IMR-90 (cell line): Measurements from ENCODE around the gene AJAP1. TPM values are rescaled to one million over a fixed set of nuclear protein-coding genes. Genes with fewer than 3 reads are reported as not detected.

Source experiments
- ATAC-seq: fragments of 200-7000 bp; cut with Tn5 transposase; 2 replicates; pipeline ENCODE4 v1.9.1; 2020; ENCODE audit warnings: low read depth, mild to moderate bottlenecking, moderate library complexity
- BruUV-seq: library from RNA; stranded (reverse); fragments of 400-500 nt; replicated peaks from 2 replicates; lab custom pipeline; 2021; lab: Mats Ljungman, UMichigan
- CTCF ChIA-PET: fragments of 300-600 bp; formaldehyde crosslinking; extraction: SDS; loops from one replicate; lab custom pipeline; 2021; ENCODE audit warnings: antibody characterized with exemption; lab: Yijun Ruan, JAX
- POLR2A ChIA-PET: fragments of 300-600 bp; sonication (Branson Sonifier 250); formaldehyde crosslinking; loops from one replicate; lab custom pipeline; 2022; ENCODE audit warnings: antibody characterized with exemption; ENCODE audit not compliant: unreplicated experiment; lab: Charles Lee
- DNase-seq: peaks from one replicate; pipeline ENCODE4 v3.0.0; 2013
- H2AFZ ChIP-seq: replicated peaks from 2 replicates; pipeline ENCODE3; 2013; ENCODE audit warnings: low read length, mild to moderate bottlenecking; ENCODE audit not compliant: poor library complexity
- H2AK5ac ChIP-seq: 2 replicates; pipeline ENCODE4 v1.6.1; 2013; ENCODE audit warnings: low read depth, low read length, inconsistent platforms
- H2AK9ac ChIP-seq: replicated peaks from 2 replicates; pipeline ENCODE3; 2013; ENCODE audit warnings: mild to moderate bottlenecking, low read depth, low read length, moderate library complexity; ENCODE audit not compliant: poor library complexity
- H2BK120ac ChIP-seq: 2 replicates; pipeline ENCODE4 v1.6.1; 2013; ENCODE audit warnings: low read depth, low read length, inconsistent platforms
- H2BK15ac ChIP-seq: 3 replicates; pipeline ENCODE4 v1.6.1; 2013; ENCODE audit warnings: low read depth, low read length, inconsistent platforms
- H2BK20ac ChIP-seq: 2 replicates; pipeline ENCODE4 v1.6.1; 2013; ENCODE audit warnings: low read depth, mild to moderate bottlenecking, inconsistent platforms, low read length, moderate library complexity
- H2BK5ac ChIP-seq: 2 replicates; pipeline ENCODE4 v1.6.1; 2013; ENCODE audit warnings: mild to moderate bottlenecking, low read depth, low read length, inconsistent platforms; ENCODE audit not compliant: poor library complexity, severe bottlenecking
- H3K14ac ChIP-seq: replicated peaks from 2 replicates; pipeline ENCODE4 v1.6.1; 2013; ENCODE audit warnings: low read depth, low read length, inconsistent platforms
- H3K18ac ChIP-seq: 2 replicates; pipeline ENCODE4 v1.6.1; 2013; ENCODE audit warnings: low read depth, low read length, control low read depth
- H3K23ac ChIP-seq: 2 replicates; pipeline ENCODE4 v1.6.1; 2013; ENCODE audit warnings: low read depth, low read length, inconsistent platforms
- H3K27ac ChIP-seq: 2 replicates; pipeline ENCODE4 v1.5.1; 2013; ENCODE audit warnings: mild to moderate bottlenecking, control low read depth, low read length; ENCODE audit not compliant: insufficient read depth
- H3K27me3 ChIP-seq: 2 replicates; pipeline ENCODE4 v1.6.1; 2013; ENCODE audit warnings: low read length; ENCODE audit not compliant: control insufficient read depth, insufficient read depth
- H3K36me3 ChIP-seq: 2 replicates; pipeline ENCODE4 v1.6.1; 2013; ENCODE audit warnings: low read length, mixed read lengths; ENCODE audit not compliant: control insufficient read depth, insufficient read depth
- H3K4ac ChIP-seq: 2 replicates; pipeline ENCODE4 v1.6.1; 2013; ENCODE audit warnings: low read depth, low read length, inconsistent platforms
- H3K4me1 ChIP-seq: 2 replicates; pipeline ENCODE4 v1.6.1; 2013; ENCODE audit warnings: low read length, mixed read lengths; ENCODE audit not compliant: control insufficient read depth, insufficient read depth
- H3K4me2 ChIP-seq: 2 replicates; pipeline ENCODE4 v1.6.1; 2013; ENCODE audit warnings: low read depth, mild to moderate bottlenecking, control low read depth, low read length, moderate library complexity
- H3K4me3 ChIP-seq: 2 replicates; pipeline ENCODE4 v1.5.1; 2013; ENCODE audit warnings: low read depth, mild to moderate bottlenecking, control low read depth, low read length, moderate library complexity; ENCODE audit not compliant: insufficient read depth
- H3K56ac ChIP-seq: 2 replicates; pipeline ENCODE4 v1.6.1; 2013; ENCODE audit warnings: low read length, inconsistent platforms; ENCODE audit not compliant: insufficient read depth; ENCODE audit errors: extremely low read depth
- H3K79me1 ChIP-seq, 2 experiments: 2 replicates each; pipeline ENCODE4 v1.6.1; 2013; ENCODE audit warnings: low read length in 2 of 2, inconsistent platforms in 1 of 2, low read depth in 1 of 2
- H3K9ac ChIP-seq: 2 replicates; pipeline ENCODE4 v1.6.1; 2013; ENCODE audit warnings: low read depth, low read length, control low read depth
- H3K9me1 ChIP-seq: 2 replicates; pipeline ENCODE4 v1.6.1; 2013; ENCODE audit warnings: low read length, inconsistent platforms; ENCODE audit not compliant: insufficient read depth
- H3K9me3 ChIP-seq: 2 replicates; pipeline ENCODE4 v1.6.1; 2013; ENCODE audit warnings: low read length; ENCODE audit not compliant: control insufficient read depth, insufficient read depth
- H4K20me1 ChIP-seq: 2 replicates; pipeline ENCODE4 v1.6.1; 2013; ENCODE audit warnings: low read length, inconsistent platforms; ENCODE audit not compliant: insufficient read depth
- H4K5ac ChIP-seq: 2 replicates; pipeline ENCODE4 v1.6.1; 2013; ENCODE audit warnings: mild to moderate bottlenecking, low read depth, low read length, control low read depth
- H4K8ac ChIP-seq, 2 experiments: 2 replicates each; pipeline ENCODE4 v1.6.1; 2013; ENCODE audit warnings: low read depth in 2 of 2, low read length in 2 of 2, control low read depth in 1 of 2, inconsistent platforms in 1 of 2
- H4K91ac ChIP-seq: 2 replicates; pipeline ENCODE4 v1.6.1; 2013; ENCODE audit warnings: low read depth, low read length, inconsistent platforms; ENCODE audit not compliant: insufficient read depth
- BHLHE40 ChIP-seq: fragments of 150-350 bp; IDR thresholded peaks from 2 replicates; pipeline ENCODE4 v1.6.1; 2016; ENCODE audit warnings: mild to moderate bottlenecking, low read depth, low read length
- CEBPB ChIP-seq: IDR thresholded peaks from 2 replicates; pipeline ENCODE4 v1.6.1; 2012; ENCODE audit warnings: low read depth, low read length, improper control_type of control experiment
- CHD1 ChIP-seq: IDR thresholded peaks from 2 replicates; pipeline ENCODE4 v1.6.1; 2012; ENCODE audit warnings: low read depth, low read length, improper control_type of control experiment
- FOS ChIP-seq: fragments of 150-350 bp; IDR thresholded peaks from 2 replicates; pipeline ENCODE4 v1.6.1; 2016; ENCODE audit warnings: low read depth, low read length
- MAFK ChIP-seq: IDR thresholded peaks from 2 replicates; pipeline ENCODE4 v1.6.1; 2012; ENCODE audit warnings: low read depth, low read length, improper control_type of control experiment
- MAZ ChIP-seq: IDR thresholded peaks from 2 replicates; pipeline ENCODE4 v1.6.1; 2012; ENCODE audit warnings: low read depth, mild to moderate bottlenecking, low read length, improper control_type of control experiment, moderate library complexity, borderline replicate concordance
- MXI1 ChIP-seq: IDR thresholded peaks from 2 replicates; pipeline ENCODE4 v1.6.1; 2012; ENCODE audit warnings: low read depth, mild to moderate bottlenecking, low read length, moderate library complexity, borderline replicate concordance
- NFE2L2 ChIP-seq: fragments of 150-350 bp; IDR thresholded peaks from 2 replicates; pipeline ENCODE4 v1.6.1; 2016; ENCODE audit warnings: low read depth, mild to moderate bottlenecking, low read length
- POLR2A ChIP-seq: IDR thresholded peaks from 2 replicates; pipeline ENCODE4 v1.6.1; 2012; ENCODE audit warnings: mild to moderate bottlenecking, low read depth, low read length
- RAD21 ChIP-seq: IDR thresholded peaks from 2 replicates; pipeline ENCODE4 v1.6.1; 2012; ENCODE audit warnings: low read length, improper control_type of control experiment
- RCOR1 ChIP-seq: IDR thresholded peaks from 2 replicates; pipeline ENCODE4 v1.6.1; 2012; ENCODE audit warnings: mild to moderate bottlenecking, low read length, improper control_type of control experiment; ENCODE audit not compliant: insufficient replicate concordance
- RFX5 ChIP-seq: IDR thresholded peaks from 2 replicates; pipeline ENCODE4 v1.8.0; 2012; ENCODE audit warnings: low read depth, mild to moderate bottlenecking, low read length, moderate library complexity
- SMC3 ChIP-seq: fragments of 150-350 bp; IDR thresholded peaks from 2 replicates; pipeline ENCODE4 v1.6.1; 2016; ENCODE audit warnings: low read depth, mild to moderate bottlenecking, antibody characterized with exemption, low read length, moderate library complexity
- WGBS, 2 experiments: methylation state at CpG; one replicate each; pipeline versions ENCODE4 v1.1.5 to v1.1.7; 2013; ENCODE audit warnings: missing lambda C conversion rate in 2 of 2; ENCODE audit not compliant: insufficient read length in 1 of 2; ENCODE audit errors: extremely low coverage in 2 of 2; 5-methylcytosine and 5-hydroxymethylcytosine counted together
- dilution Hi-C: fragments of 300-500 bp; cut with HindIII; formaldehyde crosslinking; loops from one replicate; pipeline ENCODE4 v1.14.3; 2018; ENCODE audit warnings: low sequenced_read_pairs; ENCODE audit not compliant: unreplicated experiment
- in situ Hi-C: fragments of 300-500 bp; cut with MboI; formaldehyde crosslinking; loops from 3 replicates; pipeline ENCODE4 v1.14.3; 2019; ENCODE audit warnings: low sequenced_read_pairs, inconsistent platforms, mixed read lengths
- intact Hi-C: fragments of 100-400 bp; cut with micrococcal nuclease; formaldehyde crosslinking; loops from 2 replicates; pipeline ENCODE4 v1.10.0; 2022
- polyA plus RNA-seq, 3 experiments: library from polyadenylated mRNA; depleted of rRNA; stranded (reverse); fragments of >200 nt; gene quantifications; 2 replicates each; pipeline ENCODE4 v1.2.3, GENCODE V29; 2012; ENCODE audit warnings: low replicate concordance in 1 of 3
- total RNA-seq: library from RNA; depleted of rRNA; stranded (reverse); fragments of >200 nt; gene quantifications from 2 replicates; pipeline ENCODE4 v1.2.3, GENCODE V29; 2012
- TF ChIP-seq, protein P1 (sequence below): fragments of 150-350 bp; IDR thresholded peaks from 2 replicates; pipeline ENCODE4 v1.6.1; 2017; ENCODE audit warnings: mild to moderate bottlenecking, antibody characterized with exemption, low read length, low read depth
- TF ChIP-seq, protein P2 (sequence below): fragments of 150-350 bp; IDR thresholded peaks from 2 replicates; pipeline ENCODE4 v1.6.1; 2016; ENCODE audit warnings: low read depth, mild to moderate bottlenecking, low read length, moderate library complexity, borderline replicate concordance
- TF ChIP-seq, protein P3 (sequence below): conservative IDR thresholded peaks from 2 replicates; pipeline ENCODE4 v1.5.1; 2012; ENCODE audit warnings: mild to moderate bottlenecking, low read depth, low read length, improper control_type of control experiment

AJAP1 gene
- total and polyA plus RNA-seq, 2 of the 4 experiments (the other 2 are of a cell fraction): under 0.01 to 0.02 TPM

DNA sequence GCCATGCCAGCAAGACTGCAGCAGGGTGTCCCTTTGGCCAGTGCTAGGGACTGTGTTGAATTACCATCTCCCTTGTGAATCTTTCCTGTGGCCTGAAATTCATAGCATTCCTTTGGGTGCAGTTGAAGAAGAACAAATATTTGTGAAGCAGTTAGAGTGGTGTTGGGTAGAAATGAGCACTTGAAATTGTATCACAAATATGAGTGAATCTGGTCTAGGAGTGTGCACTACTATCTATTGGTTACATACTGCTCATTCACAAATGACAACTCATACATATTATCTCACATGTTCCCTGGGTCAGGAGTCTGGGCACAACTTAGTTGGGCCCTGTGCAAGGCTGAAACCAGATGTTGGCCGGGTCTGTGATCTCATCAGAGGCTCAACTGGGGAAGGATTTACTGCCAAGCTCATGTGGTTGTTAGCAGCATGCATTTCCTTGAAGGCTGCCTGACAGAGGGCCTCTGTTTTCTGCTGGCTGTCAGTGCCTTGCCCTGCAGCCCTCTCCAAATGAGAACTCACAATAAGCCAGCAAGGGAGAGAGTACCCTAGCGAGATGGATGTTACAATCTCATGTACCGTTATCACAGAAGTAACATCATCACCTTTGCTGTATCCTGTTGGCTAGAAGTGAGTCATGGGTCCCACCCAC, 23.8 kb downstream of the AJAP1 start:
- dilution Hi-C loops: no loop called here
- H3K4me1 ChIP-seq: no peaks in the 10 kb centered on the region

More for the DNA sequence above, 23.8 kb downstream of the AJAP1 start:
- Histone ChIP-seq H3K9me3 (peaks cover 32% of the 10 kb centered on the region; the same call in 1 of the 2 replicates), H3K23ac (no peak overlapping the region), H4K5ac (no peak overlapping the region), H3K27me3 (no peaks in the 10 kb centered on the region), H2BK20ac (no peak overlapping the region), H3K56ac (no peak overlapping the region), H4K91ac (no peak overlapping the region), H4K20me1 (no peaks in the 10 kb centered on the region), H2AK5ac (no peak overlapping the region), H3K4me2 (no peak overlapping the region), H3K9ac (no peak overlapping the region), H3K79me1 (no peaks in the 10 kb centered on the region), H2AFZ (no peak overlapping the region), H3K9me1 (no peaks in the 10 kb centered on the region), H3K18ac (no peak overlapping the region), H2BK15ac (no peak overlapping the region), H2BK120ac (no peak overlapping the region), H3K4ac (no peak overlapping the region), H2AK9ac (no peak overlapping the region), H3K36me3 (no peaks in the 10 kb centered on the region), H3K14ac (no peak overlapping the region), H4K8ac (no peak overlapping the region), H3K4me3 (no peak overlapping the region), H2BK5ac (no peak overlapping the region), H3K27ac (no peak overlapping the region)
- in situ Hi-C loops (no loop called here), intact Hi-C loops (no loop called here)
- no TSS peak for BruUV-seq
- no peak for ATAC-seq
- ChIA-PET CTCF (no interaction called here), POLR2A (no interaction called here)
- DNase-seq: no peak
- no CpG with 5 or more reads among the region's 3 CpGs for WGBS, 2 experiments
- TF ChIP-seq CEBPB (no peak), MAFK (no peak), FOS (no peak), RCOR1 (no peak), MAZ (no peak), MXI1 (no peak), CHD1 (no peak), BHLHE40 (no peak), SMC3 (no peak), RAD21 (no peak), RFX5 (no peak), NFE2L2 (no peak), POLR2A (no peak)
- TF ChIP-seq, protein P1, sequence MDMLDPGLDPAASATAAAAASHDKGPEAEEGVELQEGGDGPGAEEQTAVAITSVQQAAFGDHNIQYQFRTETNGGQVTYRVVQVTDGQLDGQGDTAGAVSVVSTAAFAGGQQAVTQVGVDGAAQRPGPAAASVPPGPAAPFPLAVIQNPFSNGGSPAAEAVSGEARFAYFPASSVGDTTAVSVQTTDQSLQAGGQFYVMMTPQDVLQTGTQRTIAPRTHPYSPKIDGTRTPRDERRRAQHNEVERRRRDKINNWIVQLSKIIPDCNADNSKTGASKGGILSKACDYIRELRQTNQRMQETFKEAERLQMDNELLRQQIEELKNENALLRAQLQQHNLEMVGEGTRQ: no peak
- TF ChIP-seq, protein P2, sequence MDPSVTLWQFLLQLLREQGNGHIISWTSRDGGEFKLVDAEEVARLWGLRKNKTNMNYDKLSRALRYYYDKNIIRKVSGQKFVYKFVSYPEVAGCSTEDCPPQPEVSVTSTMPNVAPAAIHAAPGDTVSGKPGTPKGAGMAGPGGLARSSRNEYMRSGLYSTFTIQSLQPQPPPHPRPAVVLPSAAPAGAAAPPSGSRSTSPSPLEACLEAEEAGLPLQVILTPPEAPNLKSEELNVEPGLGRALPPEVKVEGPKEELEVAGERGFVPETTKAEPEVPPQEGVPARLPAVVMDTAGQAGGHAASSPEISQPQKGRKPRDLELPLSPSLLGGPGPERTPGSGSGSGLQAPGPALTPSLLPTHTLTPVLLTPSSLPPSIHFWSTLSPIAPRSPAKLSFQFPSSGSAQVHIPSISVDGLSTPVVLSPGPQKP: no peak
- TF ChIP-seq, protein P3, sequence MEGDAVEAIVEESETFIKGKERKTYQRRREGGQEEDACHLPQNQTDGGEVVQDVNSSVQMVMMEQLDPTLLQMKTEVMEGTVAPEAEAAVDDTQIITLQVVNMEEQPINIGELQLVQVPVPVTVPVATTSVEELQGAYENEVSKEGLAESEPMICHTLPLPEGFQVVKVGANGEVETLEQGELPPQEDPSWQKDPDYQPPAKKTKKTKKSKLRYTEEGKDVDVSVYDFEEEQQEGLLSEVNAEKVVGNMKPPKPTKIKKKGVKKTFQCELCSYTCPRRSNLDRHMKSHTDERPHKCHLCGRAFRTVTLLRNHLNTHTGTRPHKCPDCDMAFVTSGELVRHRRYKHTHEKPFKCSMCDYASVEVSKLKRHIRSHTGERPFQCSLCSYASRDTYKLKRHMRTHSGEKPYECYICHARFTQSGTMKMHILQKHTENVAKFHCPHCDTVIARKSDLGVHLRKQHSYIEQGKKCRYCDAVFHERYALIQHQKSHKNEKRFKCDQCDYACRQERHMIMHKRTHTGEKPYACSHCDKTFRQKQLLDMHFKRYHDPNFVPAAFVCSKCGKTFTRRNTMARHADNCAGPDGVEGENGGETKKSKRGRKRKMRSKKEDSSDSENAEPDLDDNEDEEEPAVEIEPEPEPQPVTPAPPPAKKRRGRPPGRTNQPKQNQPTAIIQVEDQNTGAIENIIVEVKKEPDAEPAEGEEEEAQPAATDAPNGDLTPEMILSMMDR: no peak
